H9 (cell line): ENCODE data around the gene CAMK2G. TPM values are rescaled to one million over a fixed set of nuclear protein-coding genes. Genes with fewer than 3 reads are reported as not detected.

Experiments used
- DNase-seq: peaks from one replicate; pipeline ENCODE4 v3.0.0-alpha.2; 2017
- H2AFZ ChIP-seq: one replicate; pipeline ENCODE4 v1.6.1; 2013; ENCODE audit warnings: mild to moderate bottlenecking, low read length, control low read depth, moderate library complexity
- H2AK5ac ChIP-seq: 2 replicates; pipeline ENCODE4 v1.6.1; 2013; ENCODE audit warnings: low read length, control low read depth, mixed read lengths; ENCODE audit not compliant: insufficient read length
- H2BK120ac ChIP-seq: one replicate; pipeline ENCODE4 v1.6.1; 2013; ENCODE audit warnings: low read depth, mild to moderate bottlenecking, low read length, control low read depth, inconsistent platforms; ENCODE audit not compliant: poor library complexity, severe bottlenecking
- H2BK12ac ChIP-seq: 2 replicates; pipeline ENCODE4 v1.6.1; 2013; ENCODE audit warnings: low read length, control low read depth, mixed read lengths, low read depth; ENCODE audit not compliant: insufficient read length
- H2BK15ac ChIP-seq: 2 replicates; pipeline ENCODE4 v1.6.1; 2013; ENCODE audit warnings: low read depth, low read length, control low read depth
- H2BK20ac ChIP-seq: one replicate; pipeline ENCODE4 v1.6.1; 2013; ENCODE audit warnings: low read depth, mild to moderate bottlenecking, low read length, control low read depth, inconsistent platforms; ENCODE audit not compliant: poor library complexity, severe bottlenecking
- H2BK5ac ChIP-seq: 2 replicates; pipeline ENCODE4 v1.6.1; 2013; ENCODE audit warnings: low read length, control low read depth, mixed read lengths; ENCODE audit not compliant: insufficient read length
- H3K14ac ChIP-seq: 2 replicates; pipeline ENCODE4 v1.6.1; 2013; ENCODE audit warnings: low read length, control low read depth; ENCODE audit not compliant: insufficient read depth
- H3K18ac ChIP-seq: 2 replicates; pipeline ENCODE4 v1.6.1; 2013; ENCODE audit warnings: low read depth, mild to moderate bottlenecking, mixed read lengths, low read length, control low read depth; ENCODE audit not compliant: insufficient read length
- H3K23ac ChIP-seq: 2 replicates; pipeline ENCODE4 v1.6.1; 2013; ENCODE audit warnings: low read length, control low read depth, mixed read lengths, low read depth; ENCODE audit not compliant: insufficient read length
- H3K23me2 ChIP-seq: 2 replicates; pipeline ENCODE4 v1.6.1; 2013; ENCODE audit warnings: low read depth, mild to moderate bottlenecking, mixed read lengths, low read length, control low read depth; ENCODE audit not compliant: insufficient read length, poor library complexity, severe bottlenecking
- H3K27ac ChIP-seq: 2 replicates; pipeline ENCODE4 v1.5.1; 2013; ENCODE audit warnings: low read length, control low read depth, mixed read lengths, low read depth; ENCODE audit not compliant: insufficient read length
- H3K27me3 ChIP-seq: 2 replicates; pipeline ENCODE4 v1.6.1; 2013; ENCODE audit warnings: low read length, control low read depth, inconsistent platforms; ENCODE audit not compliant: insufficient read depth
- H3K4ac ChIP-seq: 2 replicates; pipeline ENCODE4 v1.6.1; 2013; ENCODE audit warnings: low read depth, mild to moderate bottlenecking, control low read depth, inconsistent platforms, low read length, moderate library complexity
- H3K4me1 ChIP-seq: 2 replicates; pipeline ENCODE4 v1.6.1; 2013; ENCODE audit warnings: low read length, control low read depth, inconsistent platforms; ENCODE audit not compliant: insufficient read depth
- H3K4me2 ChIP-seq: 2 replicates; pipeline ENCODE4 v1.6.1; 2013; ENCODE audit warnings: low read length, control low read depth, mixed read lengths; ENCODE audit not compliant: insufficient read length, insufficient read depth
- H3K56ac ChIP-seq: 2 replicates; pipeline ENCODE4 v1.6.1; 2013; ENCODE audit warnings: low read depth, mild to moderate bottlenecking, mixed read lengths, low read length, control low read depth; ENCODE audit not compliant: insufficient read length
- H3K79me1 ChIP-seq: 2 replicates; pipeline ENCODE4 v1.6.1; 2013; ENCODE audit warnings: low read depth, mild to moderate bottlenecking, moderate library complexity, low read length, control low read depth, inconsistent platforms; ENCODE audit not compliant: insufficient read depth, poor library complexity, severe bottlenecking
- H3K79me2 ChIP-seq: 2 replicates; pipeline ENCODE4 v1.6.1; 2013; ENCODE audit warnings: low read length, control low read depth, inconsistent platforms; ENCODE audit not compliant: insufficient read depth
- H3K9ac ChIP-seq: 2 replicates; pipeline ENCODE4 v1.6.1; 2013; ENCODE audit warnings: low read length, control low read depth, mixed read lengths; ENCODE audit not compliant: insufficient read length; ENCODE audit errors: extremely low read depth
- H3K9me3 ChIP-seq: one replicate; pipeline ENCODE4 v1.6.1; 2013; ENCODE audit warnings: low read depth, low read length, inconsistent platforms; ENCODE audit not compliant: control insufficient read depth
- H3T11ph ChIP-seq: one replicate; pipeline ENCODE4 v1.6.1; 2013; ENCODE audit warnings: mild to moderate bottlenecking, low read length, control low read depth, inconsistent platforms
- H4K20me1 ChIP-seq: one replicate; pipeline ENCODE4 v1.6.1; 2013; ENCODE audit not compliant: control insufficient read depth, insufficient read length, insufficient read depth
- H4K5ac ChIP-seq: 2 replicates; pipeline ENCODE4 v1.6.1; 2013; ENCODE audit warnings: low read depth, mild to moderate bottlenecking, mixed read lengths, low read length, control low read depth; ENCODE audit not compliant: insufficient read length
- H4K8ac ChIP-seq: replicated peaks from 2 replicates; pipeline ENCODE4 v1.6.1; 2013; ENCODE audit warnings: low read length, control low read depth, mixed read lengths, low read depth; ENCODE audit not compliant: insufficient read length
- H4K91ac ChIP-seq: 2 replicates; pipeline ENCODE4 v1.6.1; 2013; ENCODE audit warnings: low read depth, mild to moderate bottlenecking, moderate library complexity, mixed read lengths, low read length, control low read depth; ENCODE audit not compliant: insufficient read length
- H3K27ac Mint-ChIP-seq, 3 experiments: 2 replicates in 2 of 3; 3 replicates in 1 of 3; pipeline ENCODE4 v1.8.0; 2020 to 2021; ENCODE audit warnings: mixed read lengths in 3 of 3, mild to moderate bottlenecking in 1 of 3, moderate library complexity in 1 of 3
- H3K27me3 Mint-ChIP-seq: 2 replicates; pipeline ENCODE4 v1.8.0; 2021; ENCODE audit warnings: low read depth, mild to moderate bottlenecking, moderate library complexity, mixed read lengths
- H3K36me3 Mint-ChIP-seq, 3 experiments: 2 replicates in 2 of 3; 3 replicates in 1 of 3; pipeline ENCODE4 v1.8.0; 2020 to 2021; ENCODE audit warnings: low read depth in 3 of 3, mixed read lengths in 3 of 3; ENCODE audit not compliant: insufficient read depth in 1 of 3
- H3K4me1 Mint-ChIP-seq, 2 experiments: 2 replicates each; pipeline ENCODE4 v1.8.0; 2020; ENCODE audit warnings: mixed read lengths in 2 of 2
- H3K4me3 Mint-ChIP-seq, 2 experiments: 2 replicates in 1 of 2; 3 replicates in 1 of 2; pipeline ENCODE4 v1.8.0; 2020 to 2021; ENCODE audit warnings: mild to moderate bottlenecking in 2 of 2, mixed read lengths in 2 of 2, moderate library complexity in 1 of 2
- H3K9me3 Mint-ChIP-seq, 2 experiments: 2 replicates in 1 of 2; 3 replicates in 1 of 2; pipeline ENCODE4 v1.8.0; 2020; ENCODE audit warnings: mild to moderate bottlenecking in 2 of 2, mixed read lengths in 2 of 2, moderate library complexity in 1 of 2
- CTCF ChIP-seq: fragments of 200-600 bp; sonication (generic); conservative IDR thresholded peaks from 3 replicates; pipeline ENCODE4 v1.8.0; 2021; ENCODE audit warnings: antibody characterized with exemption, mild to moderate bottlenecking
- WGBS: extraction: QIAGEN DNeasy Blood & Tissue Kit; methylation state at CpG from one replicate; pipeline ENCODE4 v1.1.7; 2013; ENCODE audit warnings: missing lambda C conversion rate, low lambda C conversion rate, mixed read lengths; ENCODE audit not compliant: insufficient read length; ENCODE audit errors: extremely low coverage; 5-methylcytosine and 5-hydroxymethylcytosine counted together
- total RNA-seq: library from RNA; stranded (reverse); gene quantifications from 2 replicates; pipeline ENCODE4 v1.2.1, GENCODE V29; 2021

Gene CAMK2G
- total RNA-seq, 1 experiment from 2014 or later: 31.8 TPM

DNA sequence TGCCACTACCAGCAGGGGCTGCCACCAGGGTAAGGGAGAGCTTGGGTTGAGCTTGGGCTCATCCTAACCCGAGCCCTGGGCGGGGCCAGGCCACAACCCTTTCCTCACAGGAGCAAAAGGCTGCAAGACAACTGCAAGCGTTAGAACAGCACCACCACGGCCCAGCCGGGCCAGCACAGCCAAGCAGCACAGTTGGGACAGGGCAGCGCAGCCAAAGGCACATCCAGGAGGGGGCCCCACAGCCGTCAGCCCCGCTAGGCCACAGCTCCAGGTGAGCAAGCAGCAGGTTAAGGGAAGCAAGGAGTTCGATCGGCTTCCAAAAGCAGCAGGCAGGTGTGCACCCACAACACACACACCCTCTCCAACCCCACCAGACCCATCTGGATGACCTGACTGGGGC is 56.0 kb downstream of the CAMK2G start:
- Histone ChIP-seq H3K27me3 (no peaks in the 10 kb centered on the region), H3K23me2 (no peaks in the 10 kb centered on the region), H3K9ac (no peak overlapping the region), H2AFZ (no peak overlapping the region), H3K23ac (no peak overlapping the region), H2BK5ac (no peak overlapping the region), H3K79me1 (no peaks in the 10 kb centered on the region), H4K20me1 (no peaks in the 10 kb centered on the region), H3K18ac (no peak overlapping the region), H3K4me2 (no peak overlapping the region), H4K91ac (no peak overlapping the region), H3K4me1 (no peaks in the 10 kb centered on the region), H3K9me3 (no peaks in the 10 kb centered on the region), H4K8ac (no peak overlapping the region), H3K4ac (no peak overlapping the region), H3K14ac (no peak overlapping the region), H2BK15ac (no peak overlapping the region), H2BK20ac (no peak overlapping the region), H3K79me2 (no peaks in the 10 kb centered on the region), H2BK120ac (no peak overlapping the region), H3K56ac (no peak overlapping the region), H3K27ac (no peak overlapping the region), H2AK5ac (no peak overlapping the region), H3T11ph (no peak overlapping the region), H2BK12ac (no peak overlapping the region), H4K5ac (no peak overlapping the region)
- no peak overlapping the region; a peak in 1 of 7 replicates for H3K27ac Mint-ChIP-seq
- no peak overlapping the region for H3K4me3 Mint-ChIP-seq
- H3K9me3 Mint-ChIP-seq: no peaks in the 10 kb centered on the region
- DNase-seq: peak; percentile 58
- peaks cover 0 to 3% of the 10 kb centered on the region in 2 experiments; a peak in 1 of 4 replicates for H3K4me1 Mint-ChIP-seq
- peak; percentile 36 for TF ChIP-seq CTCF
- no CpG with 5 or more reads among the region's 10 CpGs for WGBS
- H3K27me3 Mint-ChIP-seq: no peaks in the 10 kb centered on the region
- H3K36me3 Mint-ChIP-seq: peaks cover 19 to 57% (median 26%) of the 10 kb centered on the region in 3 experiments; a peak in 6 of 7 replicates
